Stimulated activated CD8-positive, alpha-beta memory T cell treated with anti-CD3 and anti-CD28 coated beads, Interleukin-12 subunit alpha, Interleukin-12 subunit beta, amount 100 ng/mL, for 24 hours (primary cell): ENCODE measurements around the gene GDI2.
"Not testable (repeated sequence)": the region's sequence is repeated elsewhere in the genome, so short reads cannot be mapped to it uniquely, and the experiment has no call there.

Source experiments
- DNase-seq: peaks from one replicate; pipeline ENCODE4 v3.0.0-alpha.2; 2020; ENCODE audit errors: extremely low read depth

Gene GDI2

DNA sequence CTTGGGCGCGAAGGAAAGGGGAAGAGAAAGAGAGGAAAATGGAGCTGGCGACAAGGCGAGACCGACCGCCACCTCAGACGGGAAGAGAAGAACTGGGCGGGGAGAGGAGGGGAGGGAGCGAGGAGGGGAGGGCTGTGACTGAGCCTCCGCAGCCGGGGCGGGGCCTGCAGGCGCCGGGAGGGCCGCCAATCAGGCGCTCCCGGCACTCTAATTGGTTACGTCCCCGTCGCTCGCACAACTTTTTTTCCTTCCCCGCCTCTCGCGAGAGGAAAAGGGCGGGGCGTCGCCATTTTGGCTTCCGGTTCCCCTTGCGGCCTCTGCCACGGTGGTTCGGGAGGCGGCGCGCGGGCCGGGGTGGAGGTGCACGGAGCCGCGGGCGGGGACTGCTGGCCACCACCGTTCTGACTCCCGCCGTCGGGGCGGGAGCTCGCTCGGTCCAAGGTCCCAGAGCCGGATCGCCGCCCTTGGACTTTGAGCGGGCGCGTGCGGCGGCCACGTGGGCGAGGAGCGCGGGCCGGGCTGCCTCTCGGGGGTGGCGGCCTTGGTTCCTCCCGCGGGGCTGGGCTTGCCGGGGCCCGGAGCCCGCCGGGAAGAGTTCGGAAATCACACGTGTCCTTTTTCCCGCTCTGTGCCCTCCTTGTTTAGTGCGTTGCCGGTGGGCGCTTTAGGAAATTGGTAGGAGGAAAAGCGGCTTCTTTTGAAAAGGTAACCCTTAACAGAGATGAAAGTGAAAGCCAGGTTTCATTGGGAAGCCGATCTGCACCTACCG lies at the start of gene GDI2:
Gene GDI2 (minus strand): TSS at position 94 of the 769 bp plus-strand sequence. CDS start 176 bp downstream, outside the sequence.
- peak; percentile 90 for DNase-seq

DNA sequence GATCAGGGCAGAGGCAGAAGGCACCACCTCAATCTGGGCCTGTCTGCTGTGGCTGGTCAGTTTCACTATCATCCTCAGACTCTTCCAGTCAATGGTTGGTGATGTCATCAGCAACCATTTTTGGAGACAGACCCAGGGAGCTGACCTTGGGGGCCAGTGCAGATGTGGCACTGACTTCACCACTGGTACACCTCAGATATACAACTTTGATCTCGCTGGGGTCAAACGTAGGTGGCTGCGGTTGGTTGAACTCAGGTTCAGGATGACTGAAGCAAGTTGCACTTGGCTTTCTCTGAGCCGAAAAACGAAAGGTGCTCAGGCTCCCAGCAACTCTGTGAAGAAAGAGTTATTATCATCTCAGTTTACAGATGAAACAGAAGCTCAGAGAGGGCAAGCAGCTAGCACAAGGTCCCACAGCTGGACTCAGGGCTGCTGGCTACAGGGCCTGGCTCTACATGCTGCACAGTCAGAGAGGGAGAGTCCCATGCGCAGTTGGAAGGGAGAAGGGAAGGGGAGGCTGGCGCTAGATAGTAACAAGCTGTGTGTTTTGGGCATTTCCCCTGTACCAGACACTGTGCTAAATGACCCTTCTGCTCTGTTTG lies 49.2 kb upstream of the GDI2 start:
- DNase-seq = no peak

DNA sequence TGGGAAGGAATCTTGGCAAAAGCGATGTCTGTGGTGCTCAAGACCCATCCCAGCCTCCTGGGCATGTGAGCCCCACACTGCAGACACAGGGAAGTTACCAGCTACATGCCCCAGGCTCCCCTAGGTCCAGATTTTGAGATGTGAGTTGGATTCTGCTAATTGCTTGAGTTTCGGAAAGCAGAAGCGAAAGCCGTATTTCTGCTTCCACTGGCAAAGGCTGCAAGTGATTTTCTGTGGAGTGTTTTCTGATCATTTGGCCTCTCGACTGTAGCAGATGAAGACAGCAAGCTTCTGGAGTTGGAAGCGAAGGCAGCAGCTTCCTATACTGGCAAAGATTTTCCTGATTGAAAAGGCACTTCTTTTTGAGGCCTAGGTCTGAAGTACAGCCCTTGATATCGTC lies 46.8 kb upstream of the GDI2 start:
- no peak for DNase-seq

DNA sequence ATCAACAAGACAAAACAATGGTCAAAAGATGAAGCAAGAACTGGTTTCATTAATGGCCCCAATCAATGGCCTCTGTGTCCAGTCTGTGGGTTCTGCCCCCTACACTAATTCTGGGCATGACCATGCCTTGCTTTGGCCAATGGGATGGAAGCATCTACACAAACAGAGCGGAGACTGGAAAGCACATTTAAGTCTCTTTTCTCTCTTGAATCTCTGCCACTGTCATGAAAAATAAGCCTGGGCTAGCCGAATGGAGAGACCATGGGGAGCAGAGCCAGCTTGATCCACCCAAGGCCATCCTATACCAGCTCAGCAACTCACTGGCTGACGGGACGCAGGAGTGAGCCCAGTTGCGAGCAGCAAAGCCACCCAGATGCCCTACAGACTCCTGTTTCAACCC lies 45.6 kb upstream of the GDI2 start:
- no peak for DNase-seq

DNA sequence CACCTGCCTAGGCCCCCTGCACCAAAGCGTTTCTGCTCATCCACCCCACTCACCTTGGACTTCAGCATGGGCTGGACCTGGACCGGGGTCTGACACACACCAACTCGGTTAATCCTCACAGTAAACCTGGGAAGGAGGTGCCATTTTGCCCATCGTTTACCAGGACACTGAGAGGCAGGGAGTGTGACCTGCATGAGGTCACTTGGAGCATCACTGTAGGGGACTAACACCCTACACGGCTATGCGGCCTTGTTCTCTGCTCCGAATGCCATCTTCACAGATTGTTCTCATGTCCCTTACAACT lies 43.4 kb upstream of the GDI2 start:
- DNase-seq = no peak

DNA sequence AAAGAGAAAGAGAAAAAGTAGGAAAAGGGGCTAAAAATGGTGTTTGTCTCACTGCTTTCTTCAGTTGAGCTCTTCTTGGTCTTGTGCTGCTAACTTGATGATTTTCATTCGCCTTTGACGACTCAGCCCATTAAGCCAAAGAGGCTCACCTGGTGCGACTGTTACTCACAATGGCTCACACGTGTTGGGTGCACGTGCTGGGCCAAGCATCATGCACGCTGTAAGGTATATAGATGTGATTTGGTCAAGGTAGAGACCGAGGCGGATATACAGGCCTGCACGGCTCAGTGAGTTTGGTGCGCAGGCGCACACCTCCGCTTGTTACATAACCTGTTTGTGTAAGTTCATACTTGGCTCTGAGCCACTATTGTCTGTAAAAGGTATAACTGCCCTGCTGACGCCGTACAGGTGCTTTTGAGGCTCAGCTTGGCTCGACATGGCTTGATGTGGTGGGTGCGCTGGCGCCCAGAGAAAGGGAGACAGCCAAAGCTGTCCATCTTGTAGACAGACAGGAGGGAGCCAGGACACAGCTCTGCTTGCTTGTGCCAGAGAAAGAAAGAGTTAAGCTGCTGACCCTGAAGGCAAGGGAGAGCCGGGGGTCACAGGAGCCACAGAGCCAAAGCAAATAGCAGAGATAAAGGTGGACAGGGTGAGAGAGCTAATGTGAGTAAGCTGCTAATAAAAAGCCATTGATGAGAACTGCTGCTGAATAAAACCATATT lies 42.9 kb upstream of the GDI2 start:
- DNase-seq = no peak

DNA sequence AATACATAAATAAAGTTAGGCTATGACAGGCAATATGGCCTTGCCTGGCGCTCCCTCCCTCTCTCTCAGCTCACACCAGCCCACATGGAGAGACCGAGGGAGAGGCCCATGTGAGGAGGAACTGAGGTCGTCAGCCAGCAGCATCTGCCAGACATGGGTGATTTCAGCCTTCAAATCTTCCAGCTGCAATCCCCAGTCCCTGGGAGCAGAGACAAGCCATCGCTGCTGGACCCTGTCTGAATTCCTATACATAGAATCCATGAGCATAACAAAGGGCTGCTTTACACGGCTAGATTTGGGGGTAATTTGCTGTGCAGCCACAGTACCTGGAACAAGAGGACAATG lies 40.9 kb upstream of the GDI2 start:
- DNase-seq = no peak

DNA sequence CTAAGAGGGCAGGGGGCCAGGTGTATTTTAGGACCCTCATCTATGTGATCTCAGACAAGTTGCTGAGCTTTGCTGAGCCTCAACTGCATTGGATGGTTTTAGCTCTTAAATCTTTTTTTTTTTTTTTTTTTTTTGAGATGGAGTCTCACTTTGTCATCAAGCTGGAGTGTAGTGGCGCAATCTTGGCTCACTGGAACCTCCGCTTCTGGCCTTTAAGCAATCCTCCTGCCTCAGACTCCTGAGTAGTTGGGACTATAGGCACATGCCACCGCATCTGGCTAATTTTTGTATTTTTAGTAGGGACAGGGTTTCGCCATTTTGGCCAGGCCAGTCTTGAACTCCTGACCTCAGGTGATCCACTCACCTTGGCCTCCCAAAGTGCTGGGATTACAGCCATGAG lies 33.4 kb upstream of the GDI2 start:
- DNase-seq = not testable (repeated sequence)

DNA sequence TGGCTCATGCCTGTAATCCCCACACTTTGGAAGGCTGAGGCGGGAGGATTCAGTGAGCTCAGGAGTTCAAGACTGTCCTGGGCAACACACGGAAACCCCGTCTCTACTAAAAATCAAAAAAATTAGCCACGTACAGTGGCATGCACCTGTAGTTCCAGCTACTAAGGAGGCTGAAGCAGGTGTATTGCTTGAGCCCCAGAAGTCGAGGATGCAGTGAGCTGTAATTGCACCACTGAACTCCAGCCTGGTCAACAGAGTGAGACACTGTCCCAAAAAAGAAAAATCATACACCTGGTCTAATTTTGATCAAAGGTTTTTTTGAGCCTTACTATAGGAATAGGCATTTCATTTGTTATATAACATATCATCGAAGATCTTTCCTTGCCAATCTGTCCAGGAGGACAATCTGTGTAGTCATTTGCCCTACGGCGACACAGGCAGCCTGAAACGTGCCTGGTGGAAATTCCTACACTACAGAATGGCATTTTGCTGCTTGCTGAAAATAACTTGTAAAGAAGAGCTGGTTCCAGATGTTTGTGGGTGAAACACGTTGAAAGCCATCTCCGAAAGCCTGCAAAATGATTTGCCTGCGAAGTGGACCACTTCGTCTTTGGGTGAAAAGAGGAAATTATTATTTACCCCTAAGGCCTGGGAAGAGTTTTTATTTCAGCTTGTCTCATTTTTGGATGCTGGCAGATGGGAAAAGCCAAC lies 31.3 kb upstream of the GDI2 start:
- no peak for DNase-seq

DNA sequence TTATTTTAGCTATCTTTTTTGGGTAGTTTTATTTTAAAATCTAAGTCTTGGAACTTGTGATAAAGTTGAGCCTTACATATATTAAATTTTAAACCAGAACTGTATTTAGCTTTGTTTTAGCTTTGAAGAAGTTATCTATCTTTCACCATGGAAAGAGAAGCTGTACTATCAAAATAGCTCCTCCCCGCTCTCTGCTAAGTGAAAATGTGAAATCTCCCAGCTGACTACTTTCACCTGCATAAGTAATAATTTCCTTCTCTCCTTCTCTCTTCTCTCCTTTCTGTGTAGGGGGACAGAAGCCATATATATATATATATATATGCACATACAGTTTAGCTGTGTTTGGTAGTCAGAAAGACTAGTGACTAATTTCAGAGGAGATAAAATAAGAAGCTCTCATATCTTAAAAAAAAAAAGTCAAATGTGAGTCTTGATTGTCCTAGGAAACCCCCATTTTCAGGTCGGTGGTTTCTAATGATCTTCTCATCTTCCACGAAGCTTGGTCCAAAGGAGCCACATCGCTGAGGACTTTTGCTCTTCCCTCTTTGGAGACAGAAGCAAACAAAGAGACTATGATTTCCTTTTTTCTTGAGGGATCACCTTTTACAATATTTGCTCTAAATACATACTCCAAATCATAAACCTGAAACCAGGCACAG lies 30.6 kb upstream of the GDI2 start:
- DNase-seq = no peak

DNA sequence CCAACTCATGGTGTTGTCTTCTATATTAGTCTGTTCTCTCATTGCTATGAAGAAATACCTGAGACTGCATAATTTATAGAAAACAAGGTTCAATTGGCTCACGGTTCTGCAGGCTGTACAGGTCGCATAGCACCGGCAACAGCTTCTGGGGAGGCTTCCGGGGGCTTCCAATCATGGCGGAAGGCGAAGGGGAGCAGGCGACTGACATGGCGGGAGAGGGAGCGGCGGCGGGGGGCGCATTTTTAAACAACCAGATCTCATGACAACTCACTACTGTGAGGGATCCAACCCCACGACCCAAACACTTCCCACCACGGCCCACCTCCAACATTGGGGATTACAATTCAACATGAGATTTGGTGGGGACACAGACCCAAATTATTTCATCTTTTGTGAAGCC lies 28.7 kb upstream of the GDI2 start:
- no peak for DNase-seq

DNA sequence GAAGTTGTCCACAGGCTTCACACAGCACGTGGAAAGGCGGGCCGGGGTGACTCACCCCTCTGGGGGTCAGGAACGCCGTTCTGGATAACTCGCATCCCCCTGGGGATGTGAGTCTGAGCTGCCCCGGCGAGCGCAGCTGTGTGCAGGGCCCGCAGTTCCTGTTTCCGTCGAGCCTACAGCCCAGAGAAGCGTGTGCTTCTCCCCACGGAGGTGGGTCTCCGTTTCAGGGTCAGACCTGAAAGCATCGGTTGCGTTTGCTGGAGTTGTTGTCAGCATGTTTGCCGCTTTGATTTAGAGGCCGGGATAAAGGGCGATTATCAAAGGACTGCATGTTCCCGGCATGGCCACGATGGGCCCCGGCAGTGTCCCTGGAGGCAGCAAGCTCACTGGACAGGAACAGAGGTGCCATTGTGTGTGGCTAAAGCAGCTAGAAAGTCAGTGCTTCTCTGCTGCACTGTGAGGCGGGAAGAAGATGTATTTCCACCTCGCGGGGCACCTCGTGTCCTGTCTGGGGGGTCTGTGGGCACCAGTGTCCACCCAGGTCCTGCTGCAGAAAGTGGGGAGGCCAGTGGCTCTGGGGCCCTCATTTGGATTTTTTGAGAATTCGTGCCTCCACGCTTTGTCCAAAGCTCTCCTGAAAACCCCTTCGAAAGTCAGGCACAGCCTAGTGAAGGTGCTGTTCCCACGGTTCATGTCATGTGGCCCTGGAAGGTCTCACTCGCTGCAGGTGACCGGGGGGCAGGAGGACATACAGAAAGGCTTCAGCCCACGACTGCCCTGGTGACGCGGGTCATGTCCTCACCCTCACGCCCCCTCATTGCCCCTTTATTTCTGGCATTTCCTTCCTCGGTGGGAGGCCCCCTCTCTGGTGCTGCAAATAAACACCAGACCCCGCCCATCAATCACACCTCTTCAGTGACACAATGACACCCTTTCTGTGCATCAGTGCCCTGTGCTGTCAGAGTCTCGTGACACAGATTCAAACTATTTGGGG lies 27.4 kb upstream of the GDI2 start:
- no peak for DNase-seq

DNA sequence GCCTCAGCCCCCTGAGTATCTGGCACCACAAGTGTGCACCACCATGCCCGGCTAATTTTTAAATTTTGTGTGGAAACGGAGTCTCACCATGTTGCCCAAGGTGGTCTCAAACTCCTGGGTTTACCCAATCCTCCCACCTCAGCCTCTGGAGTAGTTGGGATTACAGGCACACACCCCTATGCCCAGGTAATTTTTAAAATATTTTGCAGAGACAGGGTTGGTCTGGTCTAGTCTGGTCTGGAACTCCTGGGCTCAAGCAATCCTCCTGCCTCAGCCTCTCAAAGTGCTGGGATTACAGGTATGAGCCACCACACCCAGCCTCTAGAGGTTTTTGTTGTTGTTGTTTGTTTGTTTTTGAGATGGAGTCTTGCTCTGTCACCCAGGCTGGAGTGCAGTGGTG lies 22.9 kb upstream of the GDI2 start:
- DNase-seq = not testable (repeated sequence)

DNA sequence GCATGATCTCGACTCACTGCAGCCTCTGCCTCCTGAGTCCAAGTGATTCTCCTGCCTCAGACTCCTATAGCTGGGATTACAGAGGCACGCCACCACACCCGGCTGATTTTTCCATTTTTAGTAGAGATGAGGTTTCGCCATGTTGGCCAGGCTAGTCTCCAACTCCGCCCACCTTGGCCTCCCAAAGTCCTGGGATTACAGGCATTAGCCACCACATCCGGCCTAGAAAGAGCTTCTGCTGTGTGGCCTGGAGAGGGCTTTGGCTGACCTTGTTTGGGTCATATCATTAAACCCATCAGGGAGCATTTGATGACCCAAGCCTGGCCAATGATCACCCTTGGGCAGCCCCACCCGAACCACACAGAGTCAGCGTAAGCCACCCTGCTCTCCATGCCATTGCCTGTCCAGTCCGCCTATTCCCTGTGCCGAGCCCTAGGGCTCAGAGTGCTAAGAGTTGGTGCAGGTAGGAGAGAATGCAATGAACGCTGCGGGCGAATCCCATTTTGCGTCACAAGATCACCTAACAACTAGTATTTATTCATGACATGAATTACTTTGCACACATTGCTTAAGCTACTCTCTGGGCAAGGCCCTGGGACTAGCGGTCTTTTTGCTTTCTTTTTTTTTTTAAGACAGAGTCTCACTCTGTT lies 22.3 kb upstream of the GDI2 start:
- no peak for DNase-seq

DNA sequence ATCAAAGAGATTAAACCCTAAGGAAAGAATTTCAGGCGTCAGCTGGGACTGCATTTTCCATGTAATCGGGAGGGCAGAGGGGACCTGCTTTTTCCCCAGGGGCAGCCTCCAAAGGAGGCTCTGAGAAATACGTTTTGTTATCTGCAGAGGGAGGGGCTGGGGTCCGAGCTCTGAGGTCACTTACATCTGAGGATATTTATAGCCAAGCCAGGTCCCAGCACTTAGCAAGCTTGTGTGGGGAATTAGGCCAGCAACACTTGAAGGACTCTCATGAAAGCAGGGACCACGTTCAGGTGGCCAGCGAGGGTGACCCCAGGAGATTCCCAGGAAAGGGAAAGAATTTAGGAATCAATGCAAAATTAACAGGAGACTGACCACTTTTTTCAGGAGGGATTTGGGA lies 20.6 kb upstream of the GDI2 start:
- no peak for DNase-seq

DNA sequence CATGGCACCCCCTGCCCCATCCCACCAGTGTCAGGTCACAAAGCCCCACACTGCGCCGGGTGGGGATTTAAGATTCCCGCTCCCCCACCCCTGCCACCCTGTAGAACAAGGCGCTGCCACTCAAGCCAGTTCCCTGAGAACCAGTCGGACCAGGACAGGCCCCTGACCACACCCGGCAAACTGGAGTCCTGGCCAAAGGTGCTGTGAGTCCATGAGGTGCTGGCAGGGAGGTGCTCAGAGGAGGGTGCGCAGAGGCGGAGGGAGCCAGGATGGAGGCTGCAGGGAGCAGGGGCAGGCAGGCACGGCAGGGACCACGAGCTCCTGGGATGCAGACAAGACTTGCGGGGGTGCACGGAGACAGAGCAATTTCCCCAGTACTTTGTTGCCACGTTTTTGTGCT lies 19.7 kb upstream of the GDI2 start:
- no peak for DNase-seq

DNA sequence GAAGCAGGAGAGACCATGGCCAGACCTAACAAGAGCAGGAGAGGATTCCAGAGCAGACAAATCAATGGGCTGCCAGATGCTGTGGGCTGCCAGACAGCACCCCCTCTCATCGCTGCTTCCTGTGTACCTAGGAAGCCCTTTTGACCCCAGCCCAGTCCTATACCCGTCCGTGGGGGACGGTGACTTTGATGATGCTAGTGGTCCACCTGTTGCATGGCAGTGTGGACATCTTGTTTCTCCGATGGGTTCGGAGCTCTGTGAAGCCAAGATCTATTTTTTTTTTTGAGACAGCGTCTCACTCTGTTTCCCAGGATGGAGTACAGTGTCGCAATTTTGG lies 18.2 kb upstream of the GDI2 start:
- DNase-seq = no peak

DNA sequence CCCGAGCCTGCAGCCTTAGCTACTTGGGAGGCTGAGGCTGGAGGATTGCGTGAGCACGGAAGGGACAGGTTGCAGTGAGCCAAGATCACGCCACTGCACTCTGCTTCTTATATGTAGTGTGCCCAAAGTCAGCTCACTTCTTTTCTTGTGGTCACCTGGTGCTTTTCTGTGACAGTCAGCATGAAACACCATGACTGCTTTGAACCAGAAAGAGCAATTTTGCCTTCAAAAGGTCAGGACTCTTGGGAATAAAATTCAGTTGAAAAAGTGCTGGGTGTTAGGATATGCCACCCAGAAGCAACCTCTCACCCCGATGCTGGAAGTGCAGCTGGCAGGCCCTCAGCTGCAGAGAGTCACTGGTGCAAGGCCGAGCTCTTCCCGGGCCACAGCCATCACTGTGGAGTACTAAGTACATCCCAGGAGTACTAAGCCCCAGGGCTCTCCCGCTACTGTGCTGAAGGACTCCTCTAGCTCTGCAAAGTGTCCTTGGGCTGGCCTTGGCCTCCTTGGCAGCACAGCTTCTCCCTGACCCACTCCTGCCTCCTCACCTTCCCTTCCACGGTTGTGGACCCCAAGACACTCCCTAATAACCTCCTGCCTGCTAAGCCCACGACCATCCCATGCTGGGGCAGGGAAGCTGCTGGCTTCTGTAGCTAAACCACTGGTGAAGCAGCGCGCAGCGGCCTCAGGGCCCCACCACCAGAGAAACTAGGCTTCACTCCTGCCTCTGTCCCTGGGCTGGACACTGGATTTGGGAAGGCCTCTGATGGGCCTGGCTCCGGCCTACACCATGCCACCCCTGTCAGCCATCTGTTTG lies 17.6 kb upstream of the GDI2 start:
- DNase-seq = no peak

DNA sequence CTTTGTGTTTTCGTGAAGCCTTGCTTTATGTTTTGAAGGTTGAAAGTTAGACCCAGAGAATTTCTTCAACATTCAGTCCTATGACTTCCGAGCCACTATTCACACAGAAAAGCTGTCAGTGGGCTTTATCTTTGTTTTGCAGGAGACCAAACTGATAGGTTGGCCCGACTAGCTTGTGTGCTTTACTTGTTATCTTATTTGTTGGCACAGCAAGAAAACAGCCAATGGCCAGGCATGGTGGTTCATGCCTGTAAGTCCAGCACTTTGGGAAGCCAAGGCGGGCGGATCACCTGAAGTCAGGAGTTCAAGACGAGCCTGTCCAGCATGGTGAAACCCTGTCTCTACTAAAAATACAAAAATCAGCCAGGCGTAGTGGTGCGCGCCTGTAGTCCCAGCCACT lies 16.0 kb upstream of the GDI2 start:
- no peak for DNase-seq

DNA sequence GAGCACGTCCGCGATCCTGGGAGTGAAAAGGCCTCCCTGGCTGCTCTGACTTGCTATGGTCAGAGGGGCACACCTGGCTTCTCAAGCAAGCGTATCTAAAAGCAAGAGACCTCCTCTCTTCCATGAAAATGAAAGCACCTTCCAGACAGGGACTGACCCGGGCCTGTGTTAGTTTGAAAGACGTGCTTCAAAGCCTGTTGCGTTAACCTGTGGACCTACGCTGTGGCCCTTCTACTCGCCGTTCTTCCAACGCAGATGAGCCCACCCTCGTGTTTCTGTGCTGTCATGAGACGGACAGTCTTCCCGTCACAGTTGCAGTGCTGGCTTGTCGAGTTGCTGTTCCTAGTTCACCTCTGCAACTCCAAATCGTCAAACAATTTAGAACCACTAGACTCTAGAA lies 15.5 kb upstream of the GDI2 start:
- no peak for DNase-seq
